Kasumi-1 (cell line): ENCODE results near the gene FAM72C.
"Not testable (repeated sequence)": the region's sequence is repeated elsewhere in the genome, so short reads cannot be mapped to it uniquely, and the experiment has no call there.

Experiments used
- DNase-seq, 2 experiments: peaks; one replicate each; lab custom pipeline; 2025; lab: John Stamatoyannopoulos, UW

FAM72C gene

GRCh38 chr1:143984721-143985473 is 13.1 kb upstream of the FAM72C start:
- DNase-seq: not testable (repeated sequence)

DNA sequence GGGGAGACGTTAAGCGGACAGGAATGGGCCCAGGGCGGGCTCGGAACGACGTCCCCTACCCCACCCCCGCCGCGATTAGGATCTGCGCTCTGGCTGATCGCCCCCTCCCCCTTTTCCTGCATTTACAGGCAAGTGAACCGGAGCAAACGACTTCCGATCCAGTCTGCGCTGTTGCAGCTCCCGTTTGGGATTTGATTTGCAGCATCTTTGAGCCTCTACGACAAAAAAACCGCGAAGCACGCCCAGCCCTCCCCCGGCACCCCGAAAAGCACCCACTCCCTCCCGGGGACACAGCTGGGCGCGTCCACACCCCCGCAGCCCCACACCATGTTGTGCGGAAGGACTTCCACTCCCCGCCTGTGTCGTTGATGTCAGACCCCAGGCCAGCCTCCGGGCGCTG is 2.6 kb upstream of the FAM72C start:
- not testable (repeated sequence) for DNase-seq

GRCh38 chr1:143973876-143974414 is 2.2 kb upstream of the FAM72C start:
- not testable (repeated sequence) for DNase-seq

DNA sequence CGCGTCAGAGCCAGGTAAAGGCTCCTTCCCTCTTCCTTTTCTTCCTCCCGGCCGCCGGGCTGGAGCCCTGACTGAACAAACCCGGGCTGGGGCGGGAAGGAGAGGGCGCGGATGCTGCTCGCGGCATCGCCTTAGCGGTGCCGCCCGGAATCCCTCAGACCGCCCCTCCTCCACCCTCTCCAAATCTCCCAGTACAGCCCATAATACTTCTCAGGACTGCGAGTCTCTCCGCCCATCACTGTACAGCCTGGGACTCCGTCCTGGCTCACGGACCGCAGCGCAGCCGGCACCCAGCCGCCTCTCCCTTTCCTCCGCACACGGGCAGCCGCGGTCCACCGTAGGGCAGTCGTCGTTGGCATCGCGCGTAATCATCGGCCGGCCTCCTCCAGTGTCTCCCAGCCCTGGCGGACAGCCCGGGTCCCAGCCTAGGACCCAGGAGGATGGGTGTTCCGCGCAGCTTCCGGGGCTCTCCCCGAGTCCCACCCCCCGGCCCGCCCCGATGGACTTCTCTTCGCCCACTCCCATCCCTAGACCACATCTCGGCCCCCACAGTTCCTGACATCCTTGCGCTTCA is 1.1 kb upstream of the FAM72C start:
- not testable (repeated sequence) for DNase-seq

DNA sequence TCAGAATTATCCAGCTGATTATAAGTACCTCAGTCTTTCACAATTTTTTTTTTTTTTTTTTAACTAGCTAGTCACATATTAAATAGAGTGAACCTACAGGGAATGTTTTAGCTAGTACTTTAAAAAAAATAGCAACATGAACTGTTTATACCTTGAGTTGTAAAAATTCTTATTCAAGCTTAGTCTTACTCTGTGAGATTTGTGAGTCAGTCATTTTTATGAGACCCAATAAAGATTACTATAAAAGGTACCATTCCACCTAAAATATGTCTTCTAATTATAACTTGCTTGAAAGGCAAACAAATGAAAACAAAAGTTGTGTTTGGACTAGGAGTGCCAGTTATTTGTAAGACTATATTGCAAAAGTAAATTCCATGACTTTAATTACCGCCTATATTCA is 5.9 kb downstream of the FAM72C start:
- not testable (repeated sequence) for DNase-seq

- not testable (repeated sequence) for DNase-seq
Measured at GRCh38 chr1:143964294-143964693, 7.5 kb downstream of the FAM72C start.

DNA sequence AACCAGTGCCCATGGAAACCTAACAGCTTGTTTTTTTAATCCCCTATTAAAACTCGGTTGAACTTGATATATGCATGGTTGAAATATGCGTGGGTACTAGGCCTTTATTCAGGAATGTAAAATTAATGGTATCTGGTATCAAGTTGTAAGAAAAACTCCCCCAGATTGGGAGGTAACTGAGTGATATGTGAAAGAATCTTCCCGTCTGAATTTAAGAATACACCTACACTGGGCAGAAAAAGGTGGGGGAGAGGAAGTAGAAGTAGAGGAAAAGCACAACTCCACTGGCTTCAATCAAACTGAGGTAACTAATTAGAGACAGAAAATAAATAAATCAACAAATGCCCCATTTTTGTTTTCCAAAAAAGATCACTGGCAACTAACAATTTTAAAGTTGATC is 15.9 kb downstream of the FAM72C start:
- not testable (repeated sequence) for DNase-seq

DNA sequence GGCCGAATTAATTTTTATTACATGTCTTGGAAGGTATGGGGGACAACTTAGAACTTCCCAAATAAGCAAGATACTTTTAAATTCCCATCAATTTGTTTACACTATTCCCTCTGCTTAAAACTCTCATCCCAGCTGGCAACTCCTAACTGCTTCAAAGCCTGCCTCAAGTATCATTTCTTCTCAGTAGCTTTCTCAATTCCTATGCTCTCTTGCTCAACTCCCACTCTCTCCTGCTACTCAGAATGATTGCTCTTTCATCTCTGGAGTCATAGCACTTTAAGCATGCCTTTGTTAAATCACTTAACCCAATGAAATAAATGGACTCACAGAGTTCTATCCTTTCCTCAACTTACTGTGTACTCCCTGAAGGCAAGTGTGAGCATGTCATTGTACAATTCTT is 18.9 kb downstream of the FAM72C start:
- not testable (repeated sequence) for DNase-seq

DNA sequence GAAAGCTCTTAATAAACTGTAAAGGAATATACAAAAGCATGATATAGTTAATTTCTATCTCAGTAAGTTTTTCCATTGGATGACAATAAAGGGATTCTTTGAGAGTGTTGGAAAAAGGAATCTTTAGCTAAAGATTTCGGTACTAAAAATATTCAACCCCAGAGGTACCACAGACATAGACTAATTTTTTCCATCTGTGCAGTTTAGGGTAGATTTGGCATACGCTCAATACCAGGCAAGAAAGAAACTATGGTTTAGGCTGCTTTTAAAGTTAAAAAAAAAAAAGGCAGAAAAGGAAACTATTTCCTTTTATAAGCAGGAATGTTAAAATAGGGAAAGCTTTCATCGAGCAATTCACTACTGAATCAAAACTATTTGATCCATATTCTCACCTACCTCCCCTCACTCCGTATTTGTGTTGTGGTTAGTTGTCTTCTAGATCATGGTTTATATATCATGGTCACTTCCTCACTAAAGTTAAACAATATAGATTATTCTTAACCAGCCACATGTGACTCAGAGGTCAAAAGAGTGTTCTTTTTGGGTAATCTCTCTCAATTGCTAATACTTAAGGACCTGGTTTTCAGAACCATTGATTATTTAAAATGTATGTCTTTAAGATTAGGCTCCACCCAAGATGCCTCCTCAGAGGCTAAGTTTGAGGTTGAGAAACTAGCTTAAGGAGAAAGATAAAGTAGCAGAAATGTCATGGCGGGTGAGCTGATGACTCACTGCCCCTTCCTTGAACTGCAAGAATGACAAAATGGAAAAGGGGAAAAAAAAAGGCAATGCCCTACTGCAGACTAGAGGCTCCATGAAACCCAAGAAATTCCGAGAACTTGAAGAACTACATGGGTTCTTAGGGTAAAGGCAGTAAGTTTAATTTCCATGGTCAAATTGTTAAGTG is 20.0 kb downstream of the FAM72C start:
- DNase-seq: not testable (repeated sequence)

DNA sequence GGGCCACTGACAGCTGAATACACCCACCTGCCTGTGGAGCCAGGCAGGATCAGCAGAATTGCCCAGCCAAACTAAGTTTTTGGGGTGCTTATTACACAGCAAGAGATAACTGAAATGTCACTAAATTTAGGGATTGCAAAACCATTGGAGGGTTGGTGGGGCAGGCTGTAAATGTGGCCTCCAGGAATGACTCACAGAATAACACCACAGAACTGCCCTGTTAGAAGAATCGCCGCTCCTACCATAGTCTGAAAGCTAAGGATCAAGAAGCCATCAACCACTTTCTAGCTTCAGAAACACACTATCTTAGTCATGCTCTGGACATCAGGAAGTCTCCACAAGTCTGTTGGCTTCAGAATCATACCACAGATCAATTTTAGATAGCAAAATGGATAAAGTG is 24.0 kb downstream of the FAM72C start:
- DNase-seq: not testable (repeated sequence)

DNA sequence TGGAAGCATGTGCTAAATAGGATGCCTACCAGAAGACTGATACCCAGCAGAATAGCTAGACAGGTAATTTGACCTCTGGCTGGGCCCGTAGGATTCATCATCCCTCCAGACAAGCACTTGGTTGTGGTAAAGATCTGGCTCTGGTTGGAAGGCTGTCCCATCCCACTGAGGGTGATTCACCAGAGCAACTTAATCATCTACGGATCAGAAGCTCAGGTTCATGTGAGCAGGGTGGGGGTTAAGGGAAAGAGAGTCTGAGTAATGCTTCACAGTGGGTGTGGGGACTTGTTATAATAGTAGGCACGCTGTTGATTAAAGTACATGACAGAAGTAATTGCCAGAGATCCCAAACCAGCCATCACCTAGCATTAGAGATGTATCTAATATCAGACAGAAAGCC is 26.5 kb downstream of the FAM72C start:
- not testable (repeated sequence) for DNase-seq

DNA sequence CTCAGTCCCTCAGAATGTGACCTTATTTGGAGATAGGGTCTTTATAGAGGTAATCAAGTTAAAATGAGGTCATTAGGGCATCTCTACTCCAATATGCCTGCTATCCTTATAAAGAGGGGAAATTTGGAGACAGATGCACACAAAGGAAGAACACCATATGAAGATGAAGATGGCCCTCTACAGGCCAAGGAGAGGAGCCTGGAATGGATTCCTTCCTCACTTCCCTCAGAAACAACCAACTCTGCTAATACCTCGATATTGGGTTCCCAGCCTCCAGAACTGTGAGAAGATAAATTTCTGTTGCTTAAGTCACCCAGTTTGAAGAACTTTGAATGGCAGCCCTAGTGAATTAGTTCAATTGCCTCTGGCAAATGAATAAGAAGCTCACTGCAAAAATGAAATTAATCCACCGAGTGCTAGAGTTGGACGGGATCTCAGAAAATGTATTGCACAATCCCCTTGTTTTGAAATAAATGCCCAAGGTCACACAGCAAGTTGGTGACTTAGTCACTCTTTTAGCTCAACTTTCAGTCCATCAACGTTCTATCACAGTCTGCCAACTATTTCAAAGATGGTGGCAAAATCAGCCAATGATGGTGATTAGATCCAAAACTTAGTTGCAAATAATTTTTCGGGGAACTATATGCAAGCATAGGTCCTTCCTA is 27.1 kb downstream of the FAM72C start:
- DNase-seq: not testable (repeated sequence)

DNA sequence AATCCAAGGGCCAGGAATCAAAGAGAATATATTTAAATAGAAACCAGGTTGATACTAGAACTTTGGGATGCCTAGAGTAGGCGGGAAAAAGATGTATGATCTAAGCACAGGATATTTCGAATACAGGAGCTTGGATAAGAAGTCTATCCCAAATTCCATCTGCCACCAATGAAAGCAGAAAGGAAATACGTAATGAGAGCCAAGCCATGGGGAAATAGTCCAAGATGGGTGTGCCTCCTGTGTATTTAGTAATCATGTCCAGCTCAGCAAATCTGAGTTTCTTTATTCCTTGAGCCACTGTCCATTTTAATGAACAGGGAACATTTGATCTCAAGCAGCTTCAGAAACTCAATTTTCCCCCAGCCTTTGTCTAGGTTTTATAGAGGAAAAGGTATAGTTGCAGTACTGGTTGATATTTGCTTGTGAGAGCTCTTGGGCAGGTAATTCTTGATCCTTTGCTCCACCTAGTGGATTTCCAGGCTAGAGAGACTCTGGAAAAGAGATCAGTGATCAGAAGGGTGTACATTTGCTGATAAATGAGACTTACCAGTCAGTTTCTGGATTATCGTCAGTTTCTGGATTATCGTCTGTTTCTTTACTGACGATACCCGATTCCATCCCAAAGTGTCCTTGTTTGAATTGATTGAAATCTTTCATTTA is 28.3 kb downstream of the FAM72C start:
- not testable (repeated sequence) for DNase-seq

- not testable (repeated sequence) for DNase-seq
Measured at GRCh38 chr1:143942238-143942860, 29.4 kb downstream of the FAM72C start.

GRCh38 chr1:143939666-143940065 is 32.1 kb downstream of the FAM72C start:
- DNase-seq: not testable (repeated sequence)

- DNase-seq: not testable (repeated sequence)
Measured at GRCh38 chr1:143938922-143939321, 32.9 kb downstream of the FAM72C start.

GRCh38 chr1:143936457-143937115 is 35.2 kb downstream of the FAM72C start:
- DNase-seq: peak; percentile 45 to 50

- not testable (repeated sequence) for DNase-seq
Measured at GRCh38 chr1:143919127-143919526, 52.7 kb downstream of the FAM72C start.

GRCh38 chr1:143918552-143918951 is 53.2 kb downstream of the FAM72C start:
- DNase-seq: not testable (repeated sequence)

- DNase-seq: not testable (repeated sequence)
Measured at GRCh38 chr1:143913705-143914104, 58.1 kb downstream of the FAM72C start.
